NCI-H1694 (cell line): Measurements from ENCODE around the gene ZW10.

Experiments
- DNase-seq: peaks from one replicate; lab custom pipeline; 2025; lab: John Stamatoyannopoulos, UW

ZW10 gene

GRCh38 chr11:113697756-113698407 is 75.6 kb downstream of the ZW10 start:
- no peak for DNase-seq

DNA sequence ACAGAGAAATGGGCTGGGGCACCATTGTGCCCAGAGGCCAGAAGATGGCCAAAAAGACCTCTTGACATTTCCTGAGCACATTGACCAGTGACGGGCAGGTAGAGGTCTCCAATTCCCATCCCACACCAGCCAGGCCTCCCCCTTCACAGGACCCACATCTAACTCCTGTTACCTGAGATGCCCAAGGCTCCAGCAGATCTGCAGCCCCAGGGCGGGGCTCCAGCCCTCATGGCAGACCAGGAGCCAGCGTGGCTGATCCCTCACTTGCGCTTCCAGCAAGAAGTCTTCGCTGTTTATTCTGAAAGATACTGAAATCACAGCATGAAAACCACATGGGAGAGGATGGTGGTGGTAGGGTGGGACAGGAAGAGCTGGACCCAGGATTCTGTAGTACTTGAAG is 76.4 kb downstream of the ZW10 start:
- DNase-seq: no peak

- no peak for DNase-seq
These were observed 78.3 kb downstream of the ZW10 start for GRCh38 chr11:113695207-113695606.

DNA sequence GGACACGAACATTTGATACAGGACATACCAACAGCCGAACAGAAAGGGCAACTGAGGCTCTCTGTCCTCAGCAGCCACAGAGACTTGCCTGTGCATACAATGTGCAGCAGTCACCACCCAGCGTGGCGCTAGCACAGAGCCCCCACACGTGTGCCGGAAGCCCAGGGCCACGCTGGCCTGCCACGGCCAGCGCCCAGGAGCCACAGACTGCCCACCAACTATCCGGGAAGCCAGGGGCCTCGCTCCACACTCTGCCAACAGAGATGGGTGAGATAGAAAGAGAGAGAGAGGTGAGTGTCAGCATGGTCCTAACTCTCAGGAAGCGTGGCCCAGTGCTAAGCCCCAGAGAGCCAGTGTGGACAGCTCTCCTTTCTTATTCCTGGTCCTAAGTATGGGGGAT is 79.1 kb downstream of the ZW10 start:
- DNase-seq: no peak

DNA sequence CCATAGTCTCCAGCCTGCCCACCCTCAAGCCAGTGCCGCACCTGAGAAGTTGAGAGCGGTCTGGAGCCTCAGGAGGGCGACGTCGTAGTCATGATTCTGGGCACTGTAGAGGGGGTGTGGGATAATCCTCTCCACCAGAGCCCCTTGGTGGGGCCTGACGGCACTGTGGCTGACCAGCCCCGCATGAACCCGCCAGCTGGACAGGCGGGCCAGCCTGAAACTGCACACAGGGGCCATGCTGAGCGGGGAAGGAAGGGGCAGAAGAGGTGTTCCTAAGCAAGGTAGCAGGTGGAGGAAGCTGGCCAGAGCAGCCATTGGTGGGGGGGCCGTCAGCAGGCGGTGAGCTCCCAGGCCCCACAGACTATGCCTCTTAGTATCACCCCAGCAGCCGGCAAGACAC is 80.5 kb downstream of the ZW10 start:
- no peak for DNase-seq

DNA sequence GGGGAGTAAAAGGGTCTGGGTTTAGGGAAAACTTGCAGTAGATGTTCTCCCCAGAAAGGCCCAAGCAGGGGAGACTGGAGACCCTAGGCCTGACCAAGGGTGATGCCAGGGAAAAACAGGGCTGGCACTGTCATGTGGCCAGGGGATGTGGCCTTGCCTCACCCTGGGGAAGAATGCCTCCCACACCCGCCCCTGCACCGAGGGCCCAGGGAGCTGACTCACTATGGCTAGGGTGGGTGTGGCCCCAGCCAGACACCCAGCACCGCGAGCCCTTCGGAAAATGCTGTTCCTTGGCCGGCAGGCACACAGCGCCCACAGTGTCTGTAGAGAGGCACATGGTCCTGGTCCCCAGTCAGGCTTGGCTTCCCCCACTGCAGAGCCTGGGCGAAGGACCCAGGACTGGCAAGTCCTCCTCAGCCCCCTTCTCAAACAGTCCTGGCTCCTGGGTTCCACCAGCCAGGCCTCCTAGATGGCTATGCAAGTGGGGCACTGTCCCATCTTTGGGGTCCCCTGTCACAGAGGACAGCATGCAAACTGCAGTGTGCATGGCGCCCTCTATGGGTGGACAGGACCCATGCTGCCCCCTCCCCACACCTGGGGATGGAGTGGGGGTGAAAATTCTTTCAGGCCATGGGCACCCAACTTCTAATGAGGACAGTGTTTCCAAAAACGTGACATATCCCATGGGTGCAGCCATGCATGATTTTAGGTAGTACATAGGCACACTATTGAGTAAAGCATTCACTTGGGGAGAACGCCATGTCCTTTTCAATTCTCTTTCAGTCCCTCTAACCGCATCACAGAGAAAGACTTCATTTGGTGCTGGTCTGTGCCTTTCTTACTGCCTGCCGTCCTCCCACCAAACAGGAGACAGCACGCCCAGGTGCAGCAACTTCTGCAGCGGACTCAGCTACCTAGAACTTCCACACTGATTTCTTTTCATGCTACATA is 82.6 kb downstream of the ZW10 start:
- DNase-seq: no peak

- no peak for DNase-seq
These were observed 83.5 kb downstream of the ZW10 start for GRCh38 chr11:113689768-113690618.

- DNase-seq: no peak
These were observed 87.7 kb downstream of the ZW10 start for GRCh38 chr11:113685654-113686359.

GRCh38 chr11:113684496-113684895 is 89.0 kb downstream of the ZW10 start:
- no peak for DNase-seq

- DNase-seq: no peak
These were observed 89.9 kb downstream of the ZW10 start for GRCh38 chr11:113683481-113684046.
